Cardiac fibroblast (primary cell): ENCODE results near the gene CRIP1.

Experiments used
- DNase-seq, 2 donors: peaks; one replicate each; pipeline versions ENCODE4 v3.0.0 to v3.0.0-alpha.2; 2010; ENCODE audit warnings: low read depth in 2 of 2
- H3K4me3 ChIP-seq, 2 donors: replicated peaks in 1 of 2; 1 replicate in 1 of 2; 2 replicates in 1 of 2; pipeline ENCODE4 v1.5.1; 2011; ENCODE audit warnings: low read depth in 2 of 2, low read length in 2 of 2, mild to moderate bottlenecking in 2 of 2, moderate library complexity in 1 of 2
- CTCF ChIP-seq: IDR thresholded peaks from one replicate; pipeline ENCODE4 v1.5.1; 2011; ENCODE audit warnings: low read depth, mild to moderate bottlenecking, low read length, inconsistent platforms

Gene CRIP1

GRCh38 chr14:105519946-105520698 is 33.4 kb downstream of the CRIP1 start:
- TF ChIP-seq CTCF = no peak
- H3K4me3 ChIP-seq = no peak overlapping the region
- DNase-seq = no peak

GRCh38 chr14:105525326-105525725 is 38.6 kb downstream of the CRIP1 start:
- no peak for DNase-seq
- no peak overlapping the region for H3K4me3 ChIP-seq
- TF ChIP-seq CTCF = no peak

GRCh38 chr14:105525861-105526775 is 39.4 kb downstream of the CRIP1 start, which contains the start of gene TMEM121:
TSS of gene TMEM121 (plus strand) at chr14:105526583. CDS start at chr14:105528835, 2,252 bp downstream.
- peak within 1 kb of the TSS; percentile 54 to 57 for H3K4me3 ChIP-seq
- no peak for TF ChIP-seq CTCF
- no peak for DNase-seq

- no peak for DNase-seq
These were observed 40.2 kb downstream of the CRIP1 start for GRCh38 chr14:105526776-105527380.

GRCh38 chr14:105527381-105527825 is 40.7 kb downstream of the CRIP1 start:
- no peak for TF ChIP-seq CTCF
- DNase-seq = no peak
- peak overlapping the region; percentile 54 to 57 for H3K4me3 ChIP-seq

More at GRCh38 chr14:105526776-105527380, 40.2 kb downstream of the CRIP1 start:
- peak overlapping the region; percentile 54 to 57 for H3K4me3 ChIP-seq
- no peak for TF ChIP-seq CTCF

- TF ChIP-seq CTCF = peak; percentile 53
- DNase-seq = peak; percentile 72 to 78
- H3K4me3 ChIP-seq = peak overlapping the region; percentile 47 to 53
These were observed 41.3 kb downstream of the CRIP1 start for GRCh38 chr14:105527826-105528585.
